Urinary bladder (tissue), 4 donors: Measurements from ENCODE around the gene RAX2. TPM values are rescaled to one million over a fixed set of nuclear protein-coding genes. Genes with fewer than 3 reads are reported as not detected.
"Not testable (repeated sequence)": the region's sequence is repeated elsewhere in the genome, so short reads cannot be mapped to it uniquely, and the experiment has no call there.

Source experiments
- DNase-seq: peaks from one replicate; pipeline ENCODE4 v3.0.0-alpha.2; 2015; ENCODE audit errors: extremely low spot score
- H3K27ac ChIP-seq: one replicate; pipeline ENCODE4 v1.5.1; 2013; ENCODE audit warnings: low read depth, mild to moderate bottlenecking, moderate library complexity
- H3K36me3 ChIP-seq: one replicate; pipeline ENCODE4 v1.6.1; 2013; ENCODE audit warnings: mild to moderate bottlenecking, moderate library complexity; ENCODE audit not compliant: insufficient read depth
- H3K4me1 ChIP-seq: one replicate; pipeline ENCODE4 v1.6.1; 2013; ENCODE audit warnings: mild to moderate bottlenecking, moderate library complexity; ENCODE audit not compliant: insufficient read depth
- H3K4me3 ChIP-seq: one replicate; pipeline ENCODE4 v1.5.1; 2013; ENCODE audit warnings: low read depth, low read length
- WGBS: extraction: QIAGEN DNeasy Blood & Tissue Kit; methylation state at CpG from one replicate; pipeline ENCODE4 v1.1.7; 2013; 5-methylcytosine and 5-hydroxymethylcytosine counted together
- polyA plus RNA-seq: library from polyadenylated mRNA; stranded (reverse); fragments of 200-250 nt; gene quantifications from one replicate; pipeline ENCODE4 v1.2.3, GENCODE V29; 2013
- total RNA-seq: library from RNA; depleted of rRNA; stranded (reverse); fragments of >200 nt; gene quantifications from one replicate; pipeline ENCODE4 v1.2.3, GENCODE V29; 2014
- donor health status: healthy with polysubstance abuse.
- donor health status: healthy.

Gene RAX2
- not detected for total RNA-seq
- polyA plus RNA-seq = not detected

GRCh38 chr19:3771906-3772455 lies at the start of gene RAX2:
Gene RAX2, minus strand, starts transcription at chr19:3772228. Its CDS starts 486 bp downstream, at chr19:3771742.
- 44% methylated on average over 23 of the region's 23 CpGs for WGBS
- Histone ChIP-seq H3K4me3 (no peak within 1 kb of the TSS), H3K4me1 (no peaks in the 10 kb centered on the region), H3K27ac (no peak within 1 kb of the TSS), H3K36me3 (peaks cover 3% of the 10 kb centered on the region)
- DNase-seq = no peak

- H3K4me1 ChIP-seq = no peaks in the 10 kb centered on the region
- no peak for DNase-seq
- 89% methylated on average over 23 of the region's 23 CpGs for WGBS
- H3K36me3 ChIP-seq = no peaks in the 10 kb centered on the region
- H3K27ac ChIP-seq = no peak overlapping the region
- no peak overlapping the region for H3K4me3 ChIP-seq
These were observed 49.1 kb upstream of the RAX2 start for GRCh38 chr19:3821156-3821555.

- no peak for DNase-seq
- WGBS = 89% methylated on average over 19 of the region's 19 CpGs
These were observed 48.0 kb upstream of the RAX2 start for GRCh38 chr19:3819989-3820388.

GRCh38 chr19:3818918-3819317 lies 46.9 kb upstream of the RAX2 start:
- Histone ChIP-seq H3K4me1 (no peaks in the 10 kb centered on the region), H3K27ac (no peak overlapping the region), H3K4me3 (no peak overlapping the region), H3K36me3 (no peaks in the 10 kb centered on the region)
- WGBS = 69% methylated on average over 31 of the region's 31 CpGs
- DNase-seq = no peak

More at GRCh38 chr19:3819989-3820388, 48.0 kb upstream of the RAX2 start:
- H3K36me3 ChIP-seq = no peaks in the 10 kb centered on the region
- H3K27ac ChIP-seq = no peak overlapping the region
- H3K4me3 ChIP-seq = no peak overlapping the region
- no peaks in the 10 kb centered on the region for H3K4me1 ChIP-seq

- Histone ChIP-seq H3K36me3 (no peaks in the 10 kb centered on the region), H3K27ac (no peak overlapping the region), H3K4me1 (no peaks in the 10 kb centered on the region), H3K4me3 (no peak overlapping the region)
- 36% methylated on average over 11 of the region's 11 CpGs for WGBS
- no peak for DNase-seq
These were observed 46.4 kb upstream of the RAX2 start for GRCh38 chr19:3818466-3818865.

- DNase-seq = no peak
- Histone ChIP-seq H3K4me3 (no peak overlapping the region), H3K36me3 (no peaks in the 10 kb centered on the region), H3K27ac (no peak overlapping the region), H3K4me1 (no peaks in the 10 kb centered on the region)
- WGBS = 84% methylated on average over 8 of the region's 8 CpGs
These were observed 45.7 kb upstream of the RAX2 start for GRCh38 chr19:3817761-3818160.

GRCh38 chr19:3816566-3817218 lies 44.7 kb upstream of the RAX2 start:
- WGBS = 89% methylated on average over 45 of the region's 45 CpGs
- DNase-seq = no peak

GRCh38 chr19:3816148-3816547 lies 44.1 kb upstream of the RAX2 start:
- not testable (repeated sequence) for H3K27ac ChIP-seq, H3K4me3 ChIP-seq, DNase-seq, H3K4me1 ChIP-seq, H3K36me3 ChIP-seq
- 90% methylated on average over 9 of the region's 9 CpGs for WGBS

More at GRCh38 chr19:3816566-3817218, 44.7 kb upstream of the RAX2 start:
- H3K4me3 ChIP-seq = no peak overlapping the region
- no peaks in the 10 kb centered on the region for H3K4me1 ChIP-seq
- no peak overlapping the region for H3K27ac ChIP-seq
- H3K36me3 ChIP-seq = no peaks in the 10 kb centered on the region

- Histone ChIP-seq H3K27ac (no peak overlapping the region), H3K4me1 (no peaks in the 10 kb centered on the region), H3K4me3 (no peak overlapping the region), H3K36me3 (no peaks in the 10 kb centered on the region)
- 87% methylated on average over 4 of the region's 4 CpGs for WGBS
- no peak for DNase-seq
These were observed 42.6 kb upstream of the RAX2 start for GRCh38 chr19:3814648-3815047.

- Histone ChIP-seq H3K27ac (no peak overlapping the region), H3K4me1 (no peaks in the 10 kb centered on the region), H3K4me3 (no peak overlapping the region), H3K36me3 (no peaks in the 10 kb centered on the region)
- DNase-seq = no peak
- 79% methylated on average over 22 of the region's 22 CpGs for WGBS
These were observed 41.7 kb upstream of the RAX2 start for GRCh38 chr19:3813473-3814392.

- Histone ChIP-seq H3K27ac (no peak overlapping the region), H3K36me3 (no peaks in the 10 kb centered on the region), H3K4me1 (no peaks in the 10 kb centered on the region), H3K4me3 (no peak overlapping the region)
- 82% methylated on average over 38 of the region's 38 CpGs for WGBS
- DNase-seq = no peak
These were observed 38.8 kb upstream of the RAX2 start for GRCh38 chr19:3810708-3811355.

- no peaks in the 10 kb centered on the region for H3K4me1 ChIP-seq
- 73% methylated on average over 26 of the region's 26 CpGs for WGBS
- DNase-seq = no peak
- no peak overlapping the region for H3K4me3 ChIP-seq
- no peak overlapping the region for H3K27ac ChIP-seq
- no peaks in the 10 kb centered on the region for H3K36me3 ChIP-seq
These were observed 38.1 kb upstream of the RAX2 start for GRCh38 chr19:3809881-3810707.
